IPS-NIHi11 (cell line): ENCODE data around the gene ANXA7.
"Not testable (repeated sequence)": the region's sequence is repeated elsewhere in the genome, so short reads cannot be mapped to it uniquely, and the experiment has no call there.

ENCODE experiments used
- DNase-seq: peaks from one replicate; pipeline ENCODE4 v3.0.0; 2012; ENCODE audit warnings: mixed read lengths, low spot score

Gene ANXA7

GRCh38 chr10:73407495-73407894 is 6.4 kb downstream of the ANXA7 start:
- DNase-seq: no peak

GRCh38 chr10:73406846-73407245 is 7.0 kb downstream of the ANXA7 start:
- no peak for DNase-seq

GRCh38 chr10:73405556-73405955 is 8.3 kb downstream of the ANXA7 start:
- no peak for DNase-seq

GRCh38 chr10:73404690-73405089 is 9.2 kb downstream of the ANXA7 start:
- DNase-seq: no peak

GRCh38 chr10:73401636-73402035 is 12.2 kb downstream of the ANXA7 start:
- no peak for DNase-seq

GRCh38 chr10:73399063-73399462 is 14.8 kb downstream of the ANXA7 start:
- DNase-seq: no peak

GRCh38 chr10:73398024-73398423 is 15.8 kb downstream of the ANXA7 start:
- peak; percentile 29 for DNase-seq

GRCh38 chr10:73394325-73394724 is 19.5 kb downstream of the ANXA7 start:
- not testable (repeated sequence) for DNase-seq

- no peak for DNase-seq
These were observed 25.6 kb downstream of the ANXA7 start for GRCh38 chr10:73388228-73388627.

GRCh38 chr10:73386583-73386982 is 27.3 kb downstream of the ANXA7 start:
- no peak for DNase-seq

GRCh38 chr10:73379064-73379748 is 34.7 kb downstream of the ANXA7 start:
- no peak for DNase-seq

- DNase-seq: no peak
These were observed 37.2 kb downstream of the ANXA7 start for GRCh38 chr10:73376679-73377078.

GRCh38 chr10:73368238-73368637 is 45.6 kb downstream of the ANXA7 start:
- no peak for DNase-seq

GRCh38 chr10:73366381-73367298 is 47.2 kb downstream of the ANXA7 start:
- no peak for DNase-seq

- DNase-seq: no peak
These were observed 48.9 kb downstream of the ANXA7 start for GRCh38 chr10:73364964-73365363.

GRCh38 chr10:73359492-73359891 is 54.4 kb downstream of the ANXA7 start:
- DNase-seq: no peak

- peak; percentile 99 for DNase-seq
These were observed 55.3 kb downstream of the ANXA7 start, which contains the start of gene CFAP70 for GRCh38 chr10:73358331-73359279. Gene CFAP70, minus strand, starts transcription at chr10:73358864. Its CDS starts 4,068 bp downstream, at chr10:73354796.

GRCh38 chr10:73357821-73358220 is 56.0 kb downstream of the ANXA7 start:
- no peak for DNase-seq

- DNase-seq: no peak
These were observed 56.7 kb downstream of the ANXA7 start for GRCh38 chr10:73357166-73357565.

GRCh38 chr10:73344269-73344668 is 69.6 kb downstream of the ANXA7 start:
- DNase-seq: no peak

- DNase-seq: no peak
These were observed 73.7 kb downstream of the ANXA7 start for GRCh38 chr10:73340121-73340520.

- no peak for DNase-seq
These were observed 74.4 kb downstream of the ANXA7 start for GRCh38 chr10:73339436-73339835.
